IPS-18a (cell line): ENCODE data around the gene IL19.

Experiments
- H3K27ac ChIP-seq: one replicate; pipeline ENCODE4 v1.5.1; 2013; ENCODE audit warnings: low read length
- H3K27me3 ChIP-seq: one replicate; pipeline ENCODE4 v1.6.1; 2013; ENCODE audit warnings: mild to moderate bottlenecking, low read length; ENCODE audit not compliant: control insufficient read depth, insufficient read depth
- H3K36me3 ChIP-seq: one replicate; pipeline ENCODE4 v1.6.1; 2013; ENCODE audit warnings: low read depth, low read length; ENCODE audit not compliant: control insufficient read depth
- H3K4me1 ChIP-seq: one replicate; pipeline ENCODE4 v1.6.1; 2013; ENCODE audit warnings: low read depth, low read length; ENCODE audit not compliant: control insufficient read depth
- H3K4me3 ChIP-seq: one replicate; pipeline ENCODE4 v1.5.1; 2013; ENCODE audit warnings: low read length
- H3K9ac ChIP-seq: one replicate; pipeline ENCODE4 v1.6.1; 2013; ENCODE audit warnings: mild to moderate bottlenecking, low read length, moderate library complexity
- H3K9me3 ChIP-seq: one replicate; pipeline ENCODE4 v1.6.1; 2013; ENCODE audit warnings: low read depth, low read length; ENCODE audit not compliant: control insufficient read depth

The IL19 gene

DNA sequence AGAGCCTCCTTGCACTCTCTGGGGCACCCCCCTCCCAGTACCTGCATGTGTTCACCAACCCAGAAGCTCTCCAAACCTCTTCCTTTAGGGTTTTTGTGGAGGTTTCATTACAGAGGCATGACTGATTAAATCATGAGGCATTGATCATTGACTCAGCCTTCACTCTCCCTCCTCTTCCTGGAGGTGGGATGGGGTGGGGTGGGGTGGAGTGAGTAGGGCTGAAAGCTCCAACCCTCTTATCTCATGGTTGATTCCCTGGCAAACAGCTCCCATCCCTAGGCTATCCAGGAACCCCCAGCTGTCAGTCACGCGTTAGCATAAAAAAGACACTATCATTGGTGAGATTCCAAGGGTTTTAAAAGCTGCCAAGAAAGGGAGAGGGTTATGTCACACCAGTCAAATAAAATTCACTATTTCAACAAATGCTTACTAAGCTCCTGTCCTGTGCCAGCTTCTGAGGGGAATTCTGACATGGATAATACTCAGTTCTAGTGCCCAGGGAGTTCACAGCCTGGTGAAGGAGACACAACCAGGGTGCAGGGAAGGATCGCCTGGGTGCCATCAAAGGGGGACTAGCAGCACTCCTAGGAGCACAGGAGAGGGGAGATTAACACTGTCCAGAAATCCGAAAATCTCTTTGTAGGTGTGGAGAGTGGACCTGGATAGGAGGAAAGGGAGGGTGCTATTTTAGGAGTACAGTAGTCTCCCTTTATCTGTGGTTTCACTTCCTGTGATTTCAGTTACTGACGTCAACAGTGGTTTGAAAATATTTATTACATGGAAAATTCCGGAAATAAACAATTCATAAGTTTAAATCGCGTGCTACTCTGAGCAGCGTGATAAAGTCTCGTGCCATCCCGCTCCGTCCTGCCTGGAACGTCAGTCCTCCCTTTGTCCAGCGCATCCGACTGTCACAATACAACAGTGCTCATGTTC lies 119.8 kb downstream of the IL19 start:
- no peak overlapping the region for H3K27ac ChIP-seq
- no peak overlapping the region for H3K9ac ChIP-seq
- no peaks in the 10 kb centered on the region for H3K36me3 ChIP-seq
- H3K4me1 ChIP-seq = peaks cover 4% of the 10 kb centered on the region
- H3K4me3 ChIP-seq = no peak overlapping the region
- no peaks in the 10 kb centered on the region for H3K27me3 ChIP-seq
- no peaks in the 10 kb centered on the region for H3K9me3 ChIP-seq

DNA sequence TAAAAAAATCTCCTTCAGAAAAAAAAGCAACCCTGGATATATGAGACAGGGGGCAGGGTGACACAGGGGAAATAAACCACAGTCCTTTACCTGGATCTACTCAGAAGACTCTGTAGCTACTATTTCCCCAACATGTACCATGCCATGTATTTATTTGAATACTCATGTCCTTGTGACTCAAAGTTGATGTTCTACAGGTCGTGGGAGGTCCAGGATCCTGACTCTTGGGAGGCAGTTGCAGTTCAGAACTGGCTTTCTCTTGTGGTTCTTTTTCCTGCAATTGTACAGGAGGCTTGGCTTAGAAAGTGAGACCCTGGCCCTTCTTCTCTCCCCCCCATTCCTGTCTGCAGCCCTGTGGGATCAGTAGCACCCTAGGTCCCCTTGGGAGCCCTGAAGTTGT lies 120.8 kb downstream of the IL19 start:
- no peak overlapping the region for H3K9ac ChIP-seq
- no peaks in the 10 kb centered on the region for H3K27me3 ChIP-seq
- peaks cover 4% of the 10 kb centered on the region for H3K4me1 ChIP-seq
- no peaks in the 10 kb centered on the region for H3K36me3 ChIP-seq
- H3K27ac ChIP-seq = no peak overlapping the region
- H3K9me3 ChIP-seq = no peaks in the 10 kb centered on the region
- H3K4me3 ChIP-seq = no peak overlapping the region
